HuH-7 (cell line): ENCODE results near the gene LBX2.
"Not testable (repeated sequence)": the region's sequence is repeated elsewhere in the genome, so short reads cannot be mapped to it uniquely, and the experiment has no call there.

Experiments
- DNase-seq: peaks from one replicate; pipeline ENCODE4 v3.0.0; 2011; ENCODE audit warnings: low spot score

LBX2 gene

GRCh38 chr2:74482801-74483674, 16.4 kb downstream of the LBX2 start, which contains the start of the genes CCDC142 and TTC31:
TSS of gene CCDC142 (minus strand) at chr2:74482998. CDS start at chr2:74482837, 161 bp downstream.
TSS of gene TTC31 (plus strand) at chr2:74483081. CDS start at chr2:74483096, 15 bp downstream.
- DNase-seq = peak; percentile 79

GRCh38 chr2:74481961-74482800, 17.2 kb downstream of the LBX2 start:
- DNase-seq = no peak

- no peak for DNase-seq
Observed at GRCh38 chr2:74481431-74481830, 18.0 kb downstream of the LBX2 start.

- no peak for DNase-seq
Observed at GRCh38 chr2:74474899-74475298, 24.5 kb downstream of the LBX2 start.

GRCh38 chr2:74474481-74474880, 24.9 kb downstream of the LBX2 start:
- no peak for DNase-seq

GRCh38 chr2:74472945-74473258, 26.5 kb downstream of the LBX2 start:
- no peak for DNase-seq

- peak; percentile 59 for DNase-seq
Observed at GRCh38 chr2:74472086-74472944, 27.1 kb downstream of the LBX2 start, which contains the start of gene MRPL53. TSS of gene MRPL53 (minus strand) at chr2:74472680. CDS start at chr2:74472660, 20 bp downstream.

GRCh38 chr2:74471332-74472065, 27.9 kb downstream of the LBX2 start:
- no peak for DNase-seq

GRCh38 chr2:74470742-74471141, 28.7 kb downstream of the LBX2 start:
- not testable (repeated sequence) for DNase-seq

GRCh38 chr2:74464406-74464805, 35.0 kb downstream of the LBX2 start:
- no peak for DNase-seq

GRCh38 chr2:74462786-74463105, 36.7 kb downstream of the LBX2 start:
- DNase-seq = no peak

GRCh38 chr2:74462054-74462785, 37.2 kb downstream of the LBX2 start:
- no peak for DNase-seq

GRCh38 chr2:74461187-74462053, 38.0 kb downstream of the LBX2 start:
- no peak for DNase-seq

- not testable (repeated sequence) for DNase-seq
Observed at GRCh38 chr2:74460187-74460586, 39.2 kb downstream of the LBX2 start.

- DNase-seq = not testable (repeated sequence)
Observed at GRCh38 chr2:74459503-74460118, 39.8 kb downstream of the LBX2 start.

GRCh38 chr2:74458938-74459363, 40.5 kb downstream of the LBX2 start:
- no peak for DNase-seq

GRCh38 chr2:74458132-74458937, 41.1 kb downstream of the LBX2 start, which contains the start of gene WBP1:
TSS of gene WBP1 (plus strand) at chr2:74458438. CDS start at chr2:74458603, 165 bp downstream.
- peak; percentile 95 for DNase-seq

GRCh38 chr2:74457549-74458131, 41.8 kb downstream of the LBX2 start:
- DNase-seq = peak; percentile 55
